NCI-H748 treated with DMSO at 0.1 percent for 48 hours (cell line): ENCODE measurements around the gene HDAC11.
"Not testable (repeated sequence)": the region's sequence is repeated elsewhere in the genome, so short reads cannot be mapped to it uniquely, and the experiment has no call there.

Experiments
- DNase-seq: peaks from one replicate; lab custom pipeline; 2025; lab: John Stamatoyannopoulos, UW

HDAC11 gene

GRCh38 chr3:13470894-13471574 is 9.1 kb upstream of the HDAC11 start:
- DNase-seq: peak; percentile 47

- DNase-seq: no peak
These were observed 7.8 kb upstream of the HDAC11 start for GRCh38 chr3:13472286-13472685.

GRCh38 chr3:13473020-13473419 is 7.1 kb upstream of the HDAC11 start:
- no peak for DNase-seq

- DNase-seq: no peak
These were observed 6.1 kb upstream of the HDAC11 start for GRCh38 chr3:13474021-13474420.

- no peak for DNase-seq
These were observed 5.3 kb upstream of the HDAC11 start for GRCh38 chr3:13474776-13475303.

- DNase-seq: no peak
These were observed 4.1 kb upstream of the HDAC11 start for GRCh38 chr3:13475871-13476590.

- DNase-seq: no peak
These were observed 2.2 kb upstream of the HDAC11 start for GRCh38 chr3:13477943-13478342.

GRCh38 chr3:13479332-13479581 is 849 bp upstream of the HDAC11 start:
- no peak for DNase-seq

GRCh38 chr3:13480340-13481318 is 523 bp downstream of the HDAC11 start:
- no peak for DNase-seq

GRCh38 chr3:13482106-13482690 is 2.1 kb downstream of the HDAC11 start:
- DNase-seq: no peak

- DNase-seq: no peak
These were observed 3.2 kb downstream of the HDAC11 start for GRCh38 chr3:13483286-13483685.

- no peak for DNase-seq
These were observed 4.0 kb downstream of the HDAC11 start for GRCh38 chr3:13483988-13484695.

- DNase-seq: no peak
These were observed 4.9 kb downstream of the HDAC11 start for GRCh38 chr3:13484851-13485590.

- DNase-seq: not testable (repeated sequence)
These were observed 5.8 kb downstream of the HDAC11 start for GRCh38 chr3:13485630-13486562.

- no peak for DNase-seq
These were observed 7.3 kb downstream of the HDAC11 start for GRCh38 chr3:13487403-13487802.

GRCh38 chr3:13491206-13491974 is 11.3 kb downstream of the HDAC11 start:
- no peak for DNase-seq

- DNase-seq: no peak
These were observed 11.9 kb downstream of the HDAC11 start for GRCh38 chr3:13492048-13492447.

- DNase-seq: no peak
These were observed 13.1 kb downstream of the HDAC11 start for GRCh38 chr3:13492976-13493866.
